ENCODE measurements around the gene IRF9. TPM values are rescaled to one million over a fixed set of nuclear protein-coding genes. Genes with fewer than 3 reads are reported as not detected.

Gene IRF9
- total and polyA plus RNA-seq, 2 of the 4 experiments (the other 2 are of a cell fraction): 25.6 to 34.6 TPM

GRCh38 chr14:24157331-24157730, 3.7 kb upstream of the IRF9 start:
- peaks cover 10 to 16% of the 10 kb centered on the region in 2 experiments for H3K79me1 ChIP-seq (ENCODE audit: low read depth in 1 of 2, low read length in 2 of 2)
- no peak overlapping the region for H4K91ac ChIP-seq (ENCODE audit: insufficient read depth, low read depth, low read length)
- H2BK120ac ChIP-seq (ENCODE audit: low read depth, low read length): no peak overlapping the region
- no peak overlapping the region for H2BK15ac ChIP-seq (ENCODE audit: low read depth, low read length)
- H3K9ac ChIP-seq (ENCODE audit: low read depth, low read length): no peak overlapping the region
- H2AK5ac ChIP-seq (ENCODE audit: low read depth, low read length): no peak overlapping the region
- dilution Hi-C loops (cut with HindIII; ENCODE audit: low sequenced_read_pairs, unreplicated experiment) (no loop called here), intact Hi-C loops (cut with micrococcal nuclease) (no loop called here), in situ Hi-C loops (cut with MboI; ENCODE audit: low sequenced_read_pairs) (no loop called here)
- H3K18ac ChIP-seq (ENCODE audit: low read depth, low read length): no peak overlapping the region
- no peak overlapping the region for H3K14ac ChIP-seq (replicated peaks; ENCODE audit: low read depth, low read length)
- H3K4me2 ChIP-seq (ENCODE audit: low read depth, low read length): no peak overlapping the region
- DNase-seq (no peak), ATAC-seq (ENCODE audit: low read depth) (no peak)
- no peak overlapping the region for H2AFZ ChIP-seq (replicated peaks; ENCODE audit: low read length, poor library complexity)
- BruUV-seq (replicated peaks): no TSS peak
- H3K4me1 ChIP-seq (ENCODE audit: control insufficient read depth, insufficient read depth, low read length): peaks cover 7% of the 10 kb centered on the region
- H3K9me3 ChIP-seq (ENCODE audit: control insufficient read depth, insufficient read depth, low read length): no peaks in the 10 kb centered on the region
- H2BK5ac ChIP-seq (ENCODE audit: low read depth, low read length, poor library complexity, severe bottlenecking): no peak overlapping the region
- H2AK9ac ChIP-seq (replicated peaks; ENCODE audit: low read depth, low read length, poor library complexity): peak overlapping the region; percentile 24
- no peak overlapping the region for H4K5ac ChIP-seq (ENCODE audit: low read depth, low read length)
- H3K4ac ChIP-seq (ENCODE audit: low read depth, low read length): no peak overlapping the region
- no peak overlapping the region for H3K56ac ChIP-seq (ENCODE audit: extremely low read depth, insufficient read depth, low read length)
- no peak overlapping the region for H3K23ac ChIP-seq (ENCODE audit: low read depth, low read length)
- H3K9me1 ChIP-seq (ENCODE audit: insufficient read depth, low read length): peaks cover 5% of the 10 kb centered on the region
- H3K27me3 ChIP-seq (ENCODE audit: control insufficient read depth, insufficient read depth, low read length): no peaks in the 10 kb centered on the region
- TF ChIP-seq NFE2L2 (IDR thresholded peaks at IDR 0.05; ENCODE audit: low read depth, low read length) (no peak), RCOR1 (IDR thresholded peaks at IDR 0.05; ENCODE audit: insufficient replicate concordance, low read length) (no peak), CHD1 (IDR thresholded peaks at IDR 0.05; ENCODE audit: low read depth, low read length) (no peak), RAD21 (IDR thresholded peaks at IDR 0.05; ENCODE audit: low read length) (no peak), SMC3 (IDR thresholded peaks at IDR 0.05; ENCODE audit: low read depth, low read length) (no peak), BHLHE40 (IDR thresholded peaks at IDR 0.05; ENCODE audit: low read depth, low read length) (no peak)
- peaks cover 55% of the 10 kb centered on the region for H3K36me3 ChIP-seq (ENCODE audit: control insufficient read depth, insufficient read depth, low read length)
- ChIA-PET POLR2A (ENCODE audit: unreplicated experiment) (no interaction called here), CTCF (interaction anchor here (0.6 kb wide), 1 partner anchor 1129 kb away, joined by 6 read pairs; no protein-coding TSS in a partner anchor)
- H3K27ac ChIP-seq (ENCODE audit: insufficient read depth, low read length): no peak overlapping the region
- no peaks in the 10 kb centered on the region for H4K20me1 ChIP-seq (ENCODE audit: insufficient read depth, low read length)
- H2BK20ac ChIP-seq (ENCODE audit: low read depth, low read length): no peak overlapping the region
- no peak overlapping the region for H3K4me3 ChIP-seq (ENCODE audit: insufficient read depth, low read depth, low read length)
- H4K8ac ChIP-seq (ENCODE audit: low read depth in 2 of 2, low read length in 2 of 2): no peak overlapping the region
- 90% methylated on average over 7 of the region's 12 CpGs; no CpG with 5 or more reads in 1 of the 2 experiments for WGBS, 2 experiments (ENCODE audit: extremely low coverage in 2 of 2, insufficient read length in 1 of 2)

Data from IMR-90 (cell line).